Measurements from ENCODE around the gene GNAI2.

GNAI2 gene

GRCh38 chr3:50214824-50215223 lies 21.2 kb upstream of the GNAI2 start:
- TF ChIP-seq FOXP2 (optimal IDR thresholded peaks at IDR 0.05; ENCODE audit: borderline replicate concordance, extremely low read depth, extremely low read length, insufficient read depth) (no peak), REST (IDR thresholded peaks at IDR 0.05; ENCODE audit: insufficient read depth in 1 of 2, low read depth in 2 of 2, low read length in 2 of 2) (no peak), TAF1 (IDR thresholded peaks at IDR 0.05; ENCODE audit: borderline replicate concordance, insufficient read depth, low read length) (no peak), POLR2AphosphoS5 (IDR thresholded peaks at IDR 0.05; ENCODE audit: low read depth, low read length) (no peak), SIN3A (IDR thresholded peaks at IDR 0.05; ENCODE audit: borderline replicate concordance, insufficient read depth, low read length) (no peak)

- TF ChIP-seq SIN3A (IDR thresholded peaks at IDR 0.05; ENCODE audit: borderline replicate concordance, insufficient read depth, low read length) (no peak), FOXP2 (optimal IDR thresholded peaks at IDR 0.05; ENCODE audit: borderline replicate concordance, extremely low read depth, extremely low read length, insufficient read depth) (no peak), TAF1 (IDR thresholded peaks at IDR 0.05; ENCODE audit: borderline replicate concordance, insufficient read depth, low read length) (no peak), REST (IDR thresholded peaks at IDR 0.05; ENCODE audit: insufficient read depth in 1 of 2, low read depth in 2 of 2, low read length in 2 of 2) (no peak), POLR2AphosphoS5 (IDR thresholded peaks at IDR 0.05; ENCODE audit: low read depth, low read length) (no peak)
Observed at GRCh38 chr3:50215529-50215928, 20.5 kb upstream of the GNAI2 start.

DNA sequence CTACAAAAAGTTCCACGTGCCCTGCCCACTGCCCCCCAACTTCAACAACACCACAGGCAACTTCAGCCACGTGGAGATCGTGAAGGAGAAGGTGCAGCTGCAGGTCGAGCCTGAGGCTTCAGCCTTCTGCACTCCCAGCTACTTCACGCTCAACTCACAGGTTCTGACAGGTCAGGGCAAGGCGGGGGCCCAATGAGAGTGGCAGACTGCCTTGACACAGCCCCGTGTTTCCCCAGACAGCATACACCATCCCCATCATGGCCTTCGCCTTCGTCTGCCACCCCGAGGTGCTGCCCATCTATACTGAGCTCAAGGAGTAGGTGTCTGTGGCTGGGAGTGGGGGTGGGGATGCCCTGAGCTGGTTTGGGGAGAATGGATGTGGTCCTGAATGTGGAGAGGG lies 18.3 kb upstream of the GNAI2 start:
- TF ChIP-seq POLR2AphosphoS5 (IDR thresholded peaks at IDR 0.05; ENCODE audit: low read depth, low read length) (no peak), REST (IDR thresholded peaks at IDR 0.05; ENCODE audit: insufficient read depth in 1 of 2, low read depth in 2 of 2, low read length in 2 of 2) (no peak), TAF1 (IDR thresholded peaks at IDR 0.05; ENCODE audit: borderline replicate concordance, insufficient read depth, low read length) (no peak), SIN3A (IDR thresholded peaks at IDR 0.05; ENCODE audit: borderline replicate concordance, insufficient read depth, low read length) (no peak), FOXP2 (optimal IDR thresholded peaks at IDR 0.05; ENCODE audit: borderline replicate concordance, extremely low read depth, extremely low read length, insufficient read depth) (no peak)

GRCh38 chr3:50218448-50218847 lies 17.6 kb upstream of the GNAI2 start:
- no peak for TF ChIP-seq POLR2AphosphoS5 (IDR thresholded peaks at IDR 0.05; ENCODE audit: low read depth, low read length)
- no peak for TF ChIP-seq FOXP2 (optimal IDR thresholded peaks at IDR 0.05; ENCODE audit: borderline replicate concordance, extremely low read depth, extremely low read length, insufficient read depth)
- TF ChIP-seq SIN3A (IDR thresholded peaks at IDR 0.05; ENCODE audit: borderline replicate concordance, insufficient read depth, low read length), result no peak
- no peak for TF ChIP-seq TAF1 (IDR thresholded peaks at IDR 0.05; ENCODE audit: borderline replicate concordance, insufficient read depth, low read length)
- TF ChIP-seq REST (IDR thresholded peaks at IDR 0.05; ENCODE audit: insufficient read depth in 1 of 2, low read depth in 2 of 2, low read length in 2 of 2), result no peak

- TF ChIP-seq TAF1 (IDR thresholded peaks at IDR 0.05; ENCODE audit: borderline replicate concordance, insufficient read depth, low read length) (no peak), FOXP2 (optimal IDR thresholded peaks at IDR 0.05; ENCODE audit: borderline replicate concordance, extremely low read depth, extremely low read length, insufficient read depth) (no peak), REST (IDR thresholded peaks at IDR 0.05; ENCODE audit: insufficient read depth in 1 of 2, low read depth in 2 of 2, low read length in 2 of 2) (no peak), POLR2AphosphoS5 (IDR thresholded peaks at IDR 0.05; ENCODE audit: low read depth, low read length) (no peak), SIN3A (IDR thresholded peaks at IDR 0.05; ENCODE audit: borderline replicate concordance, insufficient read depth, low read length) (no peak)
Observed at GRCh38 chr3:50219285-50219684, 16.7 kb upstream of the GNAI2 start.

Measured in PFSK-1 (cell line).